Large intestine (tissue), 3 donors: ENCODE measurements around the gene TLK2. TPM values are rescaled to one million over a fixed set of nuclear protein-coding genes. Genes with fewer than 3 reads are reported as not detected.

Source experiments
- DNase-seq, 2 donors: peaks; one replicate each; pipeline versions ENCODE4 v3.0.0 to v3.0.0-alpha.2; 2013
- H3K27ac ChIP-seq: one replicate; pipeline ENCODE4 v1.5.1; 2013; ENCODE audit warnings: low read length
- H3K27me3 ChIP-seq: 2 replicates; pipeline ENCODE4 v1.6.1; 2013; ENCODE audit warnings: low read length; ENCODE audit not compliant: control insufficient read depth, insufficient read depth
- H3K36me3 ChIP-seq: 2 replicates; pipeline ENCODE4 v1.6.1; 2013; ENCODE audit warnings: low read length; ENCODE audit not compliant: control insufficient read depth, insufficient read depth
- H3K4me1 ChIP-seq: one replicate; pipeline ENCODE4 v1.6.1; 2013; ENCODE audit warnings: low read length; ENCODE audit not compliant: control insufficient read depth, insufficient read depth
- H3K4me3 ChIP-seq: one replicate; pipeline ENCODE4 v1.5.1; 2013; ENCODE audit warnings: low read length
- H3K9me3 ChIP-seq: one replicate; pipeline ENCODE4 v1.6.1; 2013; ENCODE audit warnings: mild to moderate bottlenecking, low read depth, low read length, moderate library complexity; ENCODE audit not compliant: control insufficient read depth
- WGBS: methylation state at CpG from one replicate; pipeline ENCODE4 v1.1.5; 2013; ENCODE audit warnings: low lambda C conversion rate; ENCODE audit not compliant: insufficient coverage; 5-methylcytosine and 5-hydroxymethylcytosine counted together
- polyA plus RNA-seq: library from polyadenylated mRNA; unstranded; fragments of 120-200 nt; gene quantifications from one replicate; pipeline ENCODE4 v1.2.1, GENCODE V29; 2013

The TLK2 gene
- polyA plus RNA-seq, 1 donor = 29.8 TPM

- peaks cover 3% of the 10 kb centered on the region for H3K4me1 ChIP-seq
- 87% methylated on average over 3 of the region's 27 CpGs for whole genome bisulfite sequencing
- peaks cover 3% of the 10 kb centered on the region for H3K9me3 ChIP-seq
- peaks cover 26% of the 10 kb centered on the region for H3K27me3 ChIP-seq
- H3K27ac ChIP-seq = no peak overlapping the region
- no peak for DNase-seq
- H3K4me3 ChIP-seq = no peak overlapping the region
- H3K36me3 ChIP-seq = no peaks in the 10 kb centered on the region
These were observed 153.6 kb downstream of the TLK2 start for GRCh38 chr17:62631936-62632924.

GRCh38 chr17:62637809-62638208 lies 159.2 kb downstream of the TLK2 start:
- H3K4me3 ChIP-seq = no peak overlapping the region
- WGBS = 40% methylated on average over 2 of the region's 9 CpGs
- no peaks in the 10 kb centered on the region for H3K9me3 ChIP-seq
- H3K36me3 ChIP-seq = no peaks in the 10 kb centered on the region
- no peaks in the 10 kb centered on the region for H3K4me1 ChIP-seq
- no peaks in the 10 kb centered on the region for H3K27me3 ChIP-seq
- no peak for DNase-seq
- no peak overlapping the region for H3K27ac ChIP-seq

GRCh38 chr17:62641153-62641552 lies 162.5 kb downstream of the TLK2 start:
- no peaks in the 10 kb centered on the region for H3K36me3 ChIP-seq
- DNase-seq = no peak
- H3K27me3 ChIP-seq = no peaks in the 10 kb centered on the region
- H3K4me3 ChIP-seq = no peak overlapping the region
- H3K27ac ChIP-seq = no peak overlapping the region
- no peaks in the 10 kb centered on the region for H3K9me3 ChIP-seq
- no peaks in the 10 kb centered on the region for H3K4me1 ChIP-seq
- 76% methylated on average over 2 of the region's 10 CpGs for WGBS

DNA sequence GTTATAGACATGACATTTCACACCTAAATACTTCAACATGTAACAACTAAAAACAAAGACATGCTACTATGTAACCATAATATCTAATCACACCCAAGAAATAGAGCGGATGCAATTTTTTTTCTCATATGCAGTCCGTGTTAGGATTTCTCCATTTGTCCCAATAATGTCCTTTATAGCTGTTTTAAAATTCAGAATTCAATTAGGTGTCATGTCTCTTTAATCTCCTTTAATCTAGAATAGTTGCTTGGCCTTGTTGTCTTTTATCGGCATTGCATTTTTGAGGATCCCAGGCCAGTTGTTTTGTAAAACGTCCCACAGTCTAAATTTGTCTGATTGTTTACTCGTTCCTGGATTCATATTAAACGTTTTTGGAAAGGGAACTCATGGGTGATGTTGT lies 163.3 kb downstream of the TLK2 start:
- Histone ChIP-seq H3K4me3 (no peak overlapping the region), H3K9me3 (no peaks in the 10 kb centered on the region), H3K27ac (no peak overlapping the region), H3K27me3 (no peaks in the 10 kb centered on the region), H3K36me3 (no peaks in the 10 kb centered on the region), H3K4me1 (no peaks in the 10 kb centered on the region)
- DNase-seq = no peak
- 81% methylated on average over 5 of the region's 6 CpGs for WGBS

DNA sequence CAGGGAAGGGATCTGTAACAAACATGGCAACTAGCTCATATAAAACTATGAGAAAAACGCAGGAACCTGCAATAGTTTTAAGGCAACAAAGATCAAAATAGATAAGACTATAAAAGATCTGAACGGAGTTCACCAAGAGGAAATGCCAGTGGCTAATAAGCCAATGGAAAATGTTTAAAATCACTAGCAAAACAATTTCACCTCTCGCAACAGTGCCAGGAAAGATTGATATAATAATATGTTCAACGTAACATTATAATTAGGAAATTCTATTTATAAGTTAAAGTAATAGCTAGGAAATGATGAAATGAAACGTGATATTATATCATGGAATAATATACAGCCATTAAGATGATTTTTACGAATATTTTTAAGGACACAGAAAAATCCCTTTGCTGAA lies 164.9 kb downstream of the TLK2 start:
- Histone ChIP-seq H3K9me3 (no peaks in the 10 kb centered on the region), H3K27ac (no peak overlapping the region), H3K4me3 (no peak overlapping the region), H3K27me3 (no peaks in the 10 kb centered on the region), H3K4me1 (no peaks in the 10 kb centered on the region), H3K36me3 (no peaks in the 10 kb centered on the region)
- DNase-seq = no peak
- WGBS = 98% methylated on average over 5 of the region's 6 CpGs

DNA sequence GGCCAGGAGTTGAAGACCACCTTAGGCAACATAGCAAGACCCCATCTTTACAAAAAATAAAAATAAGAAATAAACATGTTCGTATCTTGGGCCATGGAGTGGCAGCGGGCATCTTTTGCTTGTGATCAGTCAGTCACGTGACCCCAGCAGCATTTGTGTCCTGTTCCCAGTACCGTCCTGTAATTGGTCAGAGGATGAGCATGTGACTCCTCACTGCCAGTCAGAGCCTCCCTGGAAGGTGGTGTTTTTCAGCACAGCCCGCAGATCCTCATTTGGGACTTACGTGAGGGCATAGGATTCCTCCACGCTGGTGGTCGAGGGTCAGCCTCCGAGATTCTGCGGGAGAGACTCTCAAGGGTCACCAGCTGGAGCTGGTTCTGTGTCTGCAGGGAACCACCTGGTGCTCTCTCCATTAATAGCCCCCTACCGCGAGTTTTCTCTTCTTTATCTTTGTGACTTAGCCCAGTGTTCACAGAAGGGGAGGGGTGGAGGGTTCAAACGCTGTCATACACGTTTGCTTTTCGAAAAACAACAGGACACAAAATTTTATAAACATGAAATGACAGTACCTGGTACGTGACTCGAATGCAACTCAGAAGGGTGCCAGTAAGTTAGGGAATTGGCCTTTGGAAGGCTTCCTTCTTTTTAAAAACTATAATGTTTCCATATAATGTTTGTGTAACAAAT lies 166.0 kb downstream of the TLK2 start:
- WGBS = 77% methylated on average over 2 of the region's 17 CpGs
- H3K4me1 ChIP-seq = no peaks in the 10 kb centered on the region
- no peaks in the 10 kb centered on the region for H3K27me3 ChIP-seq
- no peaks in the 10 kb centered on the region for H3K9me3 ChIP-seq
- DNase-seq = no peak
- H3K27ac ChIP-seq = no peak overlapping the region
- H3K4me3 ChIP-seq = no peak overlapping the region
- H3K36me3 ChIP-seq = no peaks in the 10 kb centered on the region

GRCh38 chr17:62648251-62648955 lies 169.8 kb downstream of the TLK2 start:
- no peak for DNase-seq
- H3K36me3 ChIP-seq = no peaks in the 10 kb centered on the region
- peaks cover 20% of the 10 kb centered on the region for H3K27me3 ChIP-seq
- H3K4me3 ChIP-seq = no peak overlapping the region
- H3K9me3 ChIP-seq = no peaks in the 10 kb centered on the region
- no CpG with 5 or more reads among the region's 15 CpGs for WGBS
- peaks cover 8% of the 10 kb centered on the region for H3K4me1 ChIP-seq
- no peak overlapping the region for H3K27ac ChIP-seq

DNA sequence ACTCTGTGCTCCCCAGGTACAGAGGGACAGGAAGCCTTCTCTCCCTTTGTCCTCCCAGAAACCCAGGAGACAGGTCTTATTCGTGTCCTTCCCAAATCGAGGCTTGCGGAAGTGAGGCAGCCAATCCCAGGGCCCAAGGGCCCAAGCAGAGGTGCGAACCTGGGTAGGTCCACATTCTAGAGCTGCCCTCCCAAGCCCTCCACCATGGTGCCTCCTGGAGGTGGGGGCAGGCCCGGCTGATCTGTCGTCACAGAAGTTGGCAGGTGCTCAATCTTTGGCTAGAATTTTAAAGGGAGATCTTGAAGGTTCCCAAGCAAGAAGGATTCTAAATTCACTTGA lies 170.3 kb downstream of the TLK2 start:
- Histone ChIP-seq H3K36me3 (no peaks in the 10 kb centered on the region), H3K4me3 (no peak overlapping the region), H3K9me3 (no peaks in the 10 kb centered on the region), H3K4me1 (peaks cover 13% of the 10 kb centered on the region), H3K27ac (no peak overlapping the region), H3K27me3 (peaks cover 26% of the 10 kb centered on the region)
- no CpG with 5 or more reads among the region's 6 CpGs for WGBS
- DNase-seq = no peak

DNA sequence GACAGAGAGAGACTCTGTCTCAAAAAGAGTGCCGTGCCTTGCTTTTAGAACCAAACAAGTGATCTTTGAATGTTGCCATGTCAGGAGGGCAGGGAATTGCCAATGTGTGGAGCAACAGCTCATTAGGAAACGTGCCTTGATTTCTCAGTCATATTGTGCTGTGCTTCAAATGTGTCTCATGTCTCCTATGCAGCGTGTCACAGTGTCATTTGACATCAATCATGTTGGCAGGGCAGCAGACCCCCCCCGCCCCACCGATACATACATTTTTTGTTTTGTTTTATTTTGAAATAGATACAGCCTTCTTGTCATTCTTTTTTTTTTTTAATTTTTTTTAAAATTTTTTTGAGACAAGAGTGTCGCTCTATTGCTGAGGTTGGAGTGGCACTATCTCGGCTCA lies 170.9 kb downstream of the TLK2 start:
- Histone ChIP-seq H3K27me3 (peaks cover 31% of the 10 kb centered on the region), H3K4me1 (peaks cover 15% of the 10 kb centered on the region), H3K27ac (no peak overlapping the region), H3K4me3 (no peak overlapping the region), H3K36me3 (no peaks in the 10 kb centered on the region), H3K9me3 (no peaks in the 10 kb centered on the region)
- WGBS = 100% methylated on average over 3 of the region's 7 CpGs
- DNase-seq = no peak

- Histone ChIP-seq H3K4me3 (no peak overlapping the region), H3K4me1 (peaks cover 15% of the 10 kb centered on the region), H3K9me3 (no peaks in the 10 kb centered on the region), H3K27me3 (peaks cover 34% of the 10 kb centered on the region), H3K36me3 (no peaks in the 10 kb centered on the region), H3K27ac (no peak overlapping the region)
- DNase-seq = no peak
- no CpG with 5 or more reads among the region's 6 CpGs for WGBS
These were observed 172.0 kb downstream of the TLK2 start for GRCh38 chr17:62650587-62650986.
